ENCODE data around the gene SFMBT2. TPM values are rescaled to one million over a fixed set of nuclear protein-coding genes. Genes with fewer than 3 reads are reported as not detected.
"Not testable (repeated sequence)": the region's sequence is repeated elsewhere in the genome, so short reads cannot be mapped to it uniquely, and the experiment has no call there.

SFMBT2 gene
- total RNA-seq, 1 donor, result 2.0 TPM

GRCh38 chr10:7189909-7190308 lies 220.9 kb downstream of the SFMBT2 start:
- no peak for DNase-seq (ENCODE audit: low read depth)
- TF ChIP-seq CTCF (IDR thresholded peaks at IDR 0.05; ENCODE audit: insufficient read depth, low read length), result no peak
- H3K4me3 ChIP-seq (ENCODE audit: low read depth, low read length), result no peak overlapping the region

GRCh38 chr10:7188456-7189050 lies 222.3 kb downstream of the SFMBT2 start:
- H3K4me3 ChIP-seq (ENCODE audit: low read depth, low read length), result no peak overlapping the region
- no peak for TF ChIP-seq CTCF (IDR thresholded peaks at IDR 0.05; ENCODE audit: insufficient read depth, low read length)
- no peak for DNase-seq (ENCODE audit: low read depth)

GRCh38 chr10:7186387-7187018 lies 224.3 kb downstream of the SFMBT2 start:
- no peak overlapping the region for H3K4me3 ChIP-seq (ENCODE audit: low read depth, low read length)
- DNase-seq (ENCODE audit: low read depth), result no peak
- no peak for TF ChIP-seq CTCF (IDR thresholded peaks at IDR 0.05; ENCODE audit: insufficient read depth, low read length)

DNA sequence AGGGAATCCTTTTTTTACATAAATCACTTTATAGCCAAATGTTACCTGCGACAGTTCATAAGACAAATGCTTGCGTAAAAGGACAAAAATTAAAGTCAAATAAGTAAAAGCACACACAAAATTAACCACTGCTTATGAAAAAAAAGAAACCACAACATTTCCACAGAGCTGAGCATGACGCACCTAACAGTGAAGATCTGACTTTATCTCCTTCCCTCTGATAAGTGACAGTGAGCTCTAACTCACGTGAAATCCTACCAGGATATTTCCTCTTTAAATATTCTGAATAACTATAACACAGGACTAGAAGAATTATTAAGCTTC lies 225.5 kb downstream of the SFMBT2 start:
- TF ChIP-seq CTCF (IDR thresholded peaks at IDR 0.05; ENCODE audit: insufficient read depth, low read length), result no peak
- H3K4me3 ChIP-seq (ENCODE audit: low read depth, low read length), result no peak overlapping the region
- DNase-seq (ENCODE audit: low read depth), result no peak

- TF ChIP-seq CTCF (IDR thresholded peaks at IDR 0.05; ENCODE audit: insufficient read depth, low read length), result no peak
- no peak for DNase-seq (ENCODE audit: low read depth)
- H3K4me3 ChIP-seq (ENCODE audit: low read depth, low read length), result no peak overlapping the region
These were observed 226.0 kb downstream of the SFMBT2 start for GRCh38 chr10:7184660-7185366.

DNA sequence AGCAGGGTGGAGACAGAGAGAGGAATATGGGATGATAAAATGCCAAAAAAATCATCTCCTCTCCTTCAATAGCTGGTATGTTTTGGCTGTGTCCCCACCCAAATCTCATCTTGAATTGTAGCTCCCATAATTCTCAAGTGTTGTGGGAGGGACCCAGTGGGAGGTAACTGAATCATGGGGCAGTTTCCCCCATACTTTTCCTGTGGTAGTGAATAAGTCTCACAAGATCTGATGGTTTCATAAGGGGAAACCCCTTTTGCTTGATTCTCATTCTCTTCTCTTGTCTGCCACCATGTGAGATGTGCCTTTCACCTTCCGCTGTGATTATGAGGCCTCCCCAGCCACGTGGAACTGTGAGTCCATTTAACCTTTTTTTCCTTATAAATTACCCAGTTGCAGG lies 226.7 kb downstream of the SFMBT2 start:
- DNase-seq (ENCODE audit: low read depth); H3K4me3 ChIP-seq (ENCODE audit: low read depth, low read length): not testable (repeated sequence)

- not testable (repeated sequence) for DNase-seq (ENCODE audit: low read depth); H3K4me3 ChIP-seq (ENCODE audit: low read depth, low read length)
These were observed 228.5 kb downstream of the SFMBT2 start for GRCh38 chr10:7182327-7182726.

DNA sequence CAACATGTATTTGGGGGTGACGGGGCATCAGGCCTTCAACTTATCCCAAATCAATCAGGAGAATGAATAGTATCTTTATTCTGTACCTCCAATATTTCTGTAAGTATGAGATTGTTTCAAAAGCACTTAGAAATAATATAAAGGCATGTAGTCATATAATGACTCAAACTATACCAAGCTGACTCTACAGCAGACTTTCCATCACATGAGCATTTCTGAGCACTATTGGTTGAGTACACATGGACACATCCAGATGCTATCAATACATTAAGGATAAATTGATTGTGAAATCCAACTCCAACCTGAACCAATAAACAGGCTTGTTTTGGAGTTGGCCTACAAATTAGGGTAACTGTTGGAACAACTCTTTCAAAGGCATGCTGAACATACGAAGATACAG lies 229.4 kb downstream of the SFMBT2 start:
- no peak for TF ChIP-seq CTCF (IDR thresholded peaks at IDR 0.05; ENCODE audit: insufficient read depth, low read length)
- no peak for DNase-seq (ENCODE audit: low read depth)
- no peak overlapping the region for H3K4me3 ChIP-seq (ENCODE audit: low read depth, low read length)
